Measurements from ENCODE around the gene SEPHS1.

- no peak for TF ChIP-seq CTCF (IDR thresholded peaks at IDR 0.05; ENCODE audit: insufficient read depth, low read depth, low read length)
- no peak for TF ChIP-seq EZH2 (IDR thresholded peaks at IDR 0.05; ENCODE audit: insufficient read depth, low read length)
These were observed 1.6 kb upstream of the SEPHS1 start for GRCh38 chr10:13349463-13350274.

Measured in astrocyte (in vitro differentiated cells and primary cell).